ENCODE data around the gene RBBP7. TPM values are rescaled to one million over a fixed set of nuclear protein-coding genes. Genes with fewer than 3 reads are reported as not detected.

Gene RBBP7
- total and polyA plus RNA-seq, 2 donors (not counting 3 experiments of a cell fraction or from before 2014, with no cell fraction given), result 81.5 to 130 TPM

- FAIRE-seq (no peak), DNase-seq (ENCODE audit: low read depth, low spot score) (no peak)
- intact Hi-C loops (cut with micrococcal nuclease) (loop anchor here (2.0 kb wide), 1 partner anchor 31 kb away; the partner anchor contains the start of gene RBBP7), dilution Hi-C loops (cut with MboI; ENCODE audit: extremely low pct_ligation_motif_present, low sequenced_read_pairs) (no loop called here)
- ChIA-PET CTCF (interaction anchor here (3.0 kb wide), 1 partner anchor 13 kb away, joined by 7 read pairs; no protein-coding TSS in a partner anchor), POLR2A (no interaction called here)
- H3K4me3 ChIP-seq (replicated peaks in 1 of 3; ENCODE audit: insufficient read depth in 1 of 3, low read depth in 1 of 3, low read length in 3 of 3), result no peak overlapping the region
- H3K27me3 ChIP-seq (ENCODE audit: control insufficient read depth in 2 of 2, insufficient read depth in 2 of 2, low read length in 2 of 2), result no peaks in the 10 kb centered on the region
- no peaks in the 10 kb centered on the region for H3K79me2 ChIP-seq (ENCODE audit: control insufficient read depth, insufficient read depth, low read length)
- no peak overlapping the region for H2AFZ ChIP-seq (ENCODE audit: low read depth, low read length)
- H3K9me3 ChIP-seq (replicated peaks; ENCODE audit: control insufficient read depth, insufficient read depth, low read length), result no peaks in the 10 kb centered on the region
- peaks cover 23% of the 10 kb centered on the region for H3K4me1 ChIP-seq (ENCODE audit: control insufficient read depth, extremely low read depth, insufficient read depth, low read length)
- H4K20me1 ChIP-seq (replicated peaks; ENCODE audit: control insufficient read depth, extremely low read depth, insufficient read depth, low read length), result no peaks in the 10 kb centered on the region
- H3K36me3 ChIP-seq (ENCODE audit: control insufficient read depth in 2 of 2, extremely low read depth in 1 of 2, insufficient read depth in 2 of 2, low read length in 2 of 2), result peaks cover 2 to 5% of the 10 kb centered on the region in 2 experiments
- H3K9ac ChIP-seq (replicated peaks; ENCODE audit: extremely low read depth, insufficient read depth, low read length), result no peak overlapping the region
- TF ChIP-seq CTCF (IDR thresholded peaks at IDR 0.05; ENCODE audit: extremely low read depth in 1 of 2, insufficient read depth in 1 of 2, low read depth in 1 of 2, low read length in 2 of 2), result no peak
- no peak for TF ChIP-seq FOS (IDR thresholded peaks at IDR 0.05; ENCODE audit: borderline replicate concordance, insufficient read depth, low read length)
- TF ChIP-seq GATA2 (IDR thresholded peaks at IDR 0.05; ENCODE audit: insufficient read depth, insufficient read length, low read depth, low read length), result no peak
- TF ChIP-seq EZH2 (IDR thresholded peaks at IDR 0.05; ENCODE audit: borderline replicate concordance, low read depth, low read length, severe bottlenecking), result no peak
- no peak for TF ChIP-seq MYC (IDR thresholded peaks at IDR 0.05; ENCODE audit: low read depth, low read length)
- TF ChIP-seq JUN (IDR thresholded peaks at IDR 0.05; ENCODE audit: borderline replicate concordance, insufficient read depth, insufficient read length, low read depth), result no peak
- no peak for TF ChIP-seq POLR2A (IDR thresholded peaks at IDR 0.05; ENCODE audit: low read depth, low read length)
- no peak for TF ChIP-seq POLR2AphosphoS5 (IDR thresholded peaks at IDR 0.05; ENCODE audit: insufficient read depth, low read depth, low read length)
- TF ChIP-seq, protein P1, sequence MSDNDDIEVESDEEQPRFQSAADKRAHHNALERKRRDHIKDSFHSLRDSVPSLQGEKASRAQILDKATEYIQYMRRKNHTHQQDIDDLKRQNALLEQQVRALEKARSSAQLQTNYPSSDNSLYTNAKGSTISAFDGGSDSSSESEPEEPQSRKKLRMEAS (IDR thresholded peaks at IDR 0.05; ENCODE audit: insufficient read depth, insufficient read length), result no peak
- no peak overlapping the region for H3K4me2 ChIP-seq (ENCODE audit: insufficient read depth, low read length)
- H3K27ac ChIP-seq (ENCODE audit: insufficient read depth, low read depth, low read length), result no peak overlapping the region
- no TSS peak for BruUV-seq (replicated peaks)
- no peaks in the 10 kb centered on the region for H3K9me1 ChIP-seq (replicated peaks; ENCODE audit: control insufficient read depth, extremely low read depth, insufficient read depth, low read length)
Observed at GRCh38 chrX:16839852-16840460, 30.2 kb downstream of the RBBP7 start.

Data from endothelial cell of umbilical vein (primary cell).